HEK293T (cell line): ENCODE results near the gene C10orf95.

Source experiments
- ARNT ChIP-seq: fragments of 450-650 bp; IDR thresholded peaks from 2 replicates; pipeline ENCODE4 v1.6.1; 2017; ENCODE audit warnings: mild to moderate bottlenecking
- BHLHE40 ChIP-seq: fragments of 450-650 bp; IDR thresholded peaks from 2 replicates; pipeline ENCODE4 v1.6.1; 2016; ENCODE audit warnings: mild to moderate bottlenecking, moderate library complexity, borderline replicate concordance
- ELF4 ChIP-seq: fragments of 450-650 bp; IDR thresholded peaks from 2 replicates; pipeline ENCODE4 v1.6.1; 2017; ENCODE audit warnings: antibody characterized with exemption
- FOXA1 ChIP-seq: fragments of 450-650 bp; IDR thresholded peaks from 2 replicates; pipeline ENCODE4 v1.6.1; 2016; ENCODE audit warnings: mild to moderate bottlenecking
- FOXM1 ChIP-seq: fragments of 450-650 bp; IDR thresholded peaks from 2 replicates; pipeline ENCODE4 v1.6.1; 2017; ENCODE audit warnings: mild to moderate bottlenecking, borderline replicate concordance
- HDGF ChIP-seq: fragments of 450-650 bp; IDR thresholded peaks from 2 replicates; pipeline ENCODE4 v1.6.1; 2017; ENCODE audit warnings: antibody characterized with exemption, borderline replicate concordance
- L3MBTL2 ChIP-seq: fragments of 450-650 bp; conservative IDR thresholded peaks from 2 replicates; pipeline ENCODE4 v1.6.1; 2016; ENCODE audit warnings: mild to moderate bottlenecking
- LEF1 ChIP-seq: fragments of 450-650 bp; IDR thresholded peaks from 2 replicates; pipeline ENCODE4 v1.6.1; 2017; ENCODE audit warnings: mild to moderate bottlenecking, borderline replicate concordance
- NFRKB ChIP-seq: fragments of 450-650 bp; IDR thresholded peaks from 2 replicates; pipeline ENCODE4 v1.6.1; 2016; ENCODE audit warnings: mild to moderate bottlenecking, moderate library complexity
- PKNOX1 ChIP-seq: fragments of 450-650 bp; IDR thresholded peaks from 2 replicates; pipeline ENCODE4 v1.6.1; 2016
- SP1 ChIP-seq: fragments of 450-650 bp; IDR thresholded peaks from 2 replicates; pipeline ENCODE4 v1.6.1; 2017
- SUZ12 ChIP-seq: fragments of 450-650 bp; IDR thresholded peaks from 2 replicates; pipeline ENCODE4 v1.6.1; 2016; ENCODE audit warnings: mild to moderate bottlenecking
- TARDBP ChIP-seq: fragments of 450-650 bp; IDR thresholded peaks from 2 replicates; pipeline ENCODE4 v1.6.1; 2016

DNA sequence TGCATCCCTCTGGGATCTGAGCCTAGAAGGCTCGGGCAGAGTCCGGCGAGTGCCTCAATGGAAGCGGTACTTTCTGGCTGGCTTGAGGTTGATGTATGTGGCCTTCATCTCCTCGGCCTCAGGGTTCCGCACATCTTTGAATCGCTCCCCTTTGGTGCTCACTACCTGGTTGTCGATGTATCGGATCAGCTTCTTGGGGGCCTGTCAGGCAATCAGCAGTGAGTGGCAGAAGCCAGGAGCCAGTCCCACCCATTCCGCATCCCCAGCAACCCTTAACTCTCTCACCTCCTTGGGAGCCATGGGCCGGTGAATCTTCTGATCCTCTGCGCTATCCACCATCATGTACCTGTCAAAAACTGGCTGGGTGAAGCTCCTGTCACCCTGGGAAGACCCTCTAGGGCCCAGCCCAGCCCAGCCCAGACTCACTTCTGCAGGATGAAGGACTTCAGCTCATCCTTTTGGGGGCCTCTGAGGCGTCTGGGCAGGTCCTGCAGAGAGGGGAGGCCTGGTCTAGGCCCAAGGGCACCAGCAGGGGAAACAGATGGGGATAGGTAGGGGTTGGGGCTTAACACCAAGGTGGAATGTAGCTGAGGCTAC lies 27.9 kb downstream of the C10orf95 start:
- TF ChIP-seq PKNOX1 (no peak), TARDBP (no peak), LEF1 (no peak), ARNT (no peak), BHLHE40 (no peak), SP1 (no peak), ELF4 (no peak), SUZ12 (no peak), L3MBTL2 (no peak), HDGF (no peak), NFRKB (no peak), FOXM1 (no peak), FOXA1 (no peak)
